ENCODE measurements around the gene ARHGAP23.

The ARHGAP23 gene

GRCh38 chr17:38458521-38458920 lies 30.3 kb downstream of the ARHGAP23 start:
- no peak for DNase-seq (ENCODE audit: low spot score)
- no peak overlapping the region for H3K4me3 ChIP-seq (ENCODE audit: severe bottlenecking)
- H3K9me3 ChIP-seq (ENCODE audit: severe bottlenecking): no peaks in the 10 kb centered on the region
- TF ChIP-seq, protein P1, sequence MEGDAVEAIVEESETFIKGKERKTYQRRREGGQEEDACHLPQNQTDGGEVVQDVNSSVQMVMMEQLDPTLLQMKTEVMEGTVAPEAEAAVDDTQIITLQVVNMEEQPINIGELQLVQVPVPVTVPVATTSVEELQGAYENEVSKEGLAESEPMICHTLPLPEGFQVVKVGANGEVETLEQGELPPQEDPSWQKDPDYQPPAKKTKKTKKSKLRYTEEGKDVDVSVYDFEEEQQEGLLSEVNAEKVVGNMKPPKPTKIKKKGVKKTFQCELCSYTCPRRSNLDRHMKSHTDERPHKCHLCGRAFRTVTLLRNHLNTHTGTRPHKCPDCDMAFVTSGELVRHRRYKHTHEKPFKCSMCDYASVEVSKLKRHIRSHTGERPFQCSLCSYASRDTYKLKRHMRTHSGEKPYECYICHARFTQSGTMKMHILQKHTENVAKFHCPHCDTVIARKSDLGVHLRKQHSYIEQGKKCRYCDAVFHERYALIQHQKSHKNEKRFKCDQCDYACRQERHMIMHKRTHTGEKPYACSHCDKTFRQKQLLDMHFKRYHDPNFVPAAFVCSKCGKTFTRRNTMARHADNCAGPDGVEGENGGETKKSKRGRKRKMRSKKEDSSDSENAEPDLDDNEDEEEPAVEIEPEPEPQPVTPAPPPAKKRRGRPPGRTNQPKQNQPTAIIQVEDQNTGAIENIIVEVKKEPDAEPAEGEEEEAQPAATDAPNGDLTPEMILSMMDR (IDR thresholded peaks at IDR 0.05; ENCODE audit: poor library complexity, severe bottlenecking): no peak
- peaks cover 73% of the 10 kb centered on the region for H3K36me3 ChIP-seq (ENCODE audit: low read depth)
- H3K27me3 ChIP-seq (ENCODE audit: insufficient read depth, poor library complexity, severe bottlenecking): no peaks in the 10 kb centered on the region
- peaks cover 15% of the 10 kb centered on the region for H3K4me1 ChIP-seq (ENCODE audit: insufficient read depth, poor library complexity, severe bottlenecking)
- H3K27ac ChIP-seq (ENCODE audit: poor library complexity, severe bottlenecking): no peak overlapping the region
- no peak for ATAC-seq (ENCODE audit: low read depth)

DNA sequence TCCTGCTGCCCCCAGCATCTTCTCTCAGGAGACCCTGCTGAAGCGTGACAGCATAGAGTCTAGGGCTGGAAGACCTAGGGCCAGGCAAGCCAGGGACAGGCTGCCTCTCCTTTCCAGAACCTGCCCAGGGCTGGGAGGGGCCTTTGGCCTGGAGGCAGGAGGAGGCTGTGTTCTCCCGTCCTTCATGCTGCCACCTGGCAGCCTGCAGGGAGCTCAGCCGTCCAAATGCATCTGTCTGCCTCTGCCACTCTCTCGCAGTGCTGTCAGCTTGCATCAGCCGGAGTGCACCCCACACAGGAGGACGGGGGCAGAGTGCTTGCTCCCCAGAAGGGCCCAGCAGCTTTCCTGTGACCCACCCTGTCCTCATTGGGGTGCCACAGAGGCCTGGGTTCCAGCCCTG lies 31.3 kb downstream of the ARHGAP23 start:
- Histone ChIP-seq H3K36me3 (ENCODE audit: low read depth) (peaks cover 83% of the 10 kb centered on the region), H3K4me1 (ENCODE audit: insufficient read depth, poor library complexity, severe bottlenecking) (peaks cover 23% of the 10 kb centered on the region), H3K4me3 (ENCODE audit: severe bottlenecking) (no peak overlapping the region), H3K27me3 (ENCODE audit: insufficient read depth, poor library complexity, severe bottlenecking) (no peaks in the 10 kb centered on the region), H3K9me3 (ENCODE audit: severe bottlenecking) (no peaks in the 10 kb centered on the region), H3K27ac (ENCODE audit: poor library complexity, severe bottlenecking) (no peak overlapping the region)
- no peak for DNase-seq (ENCODE audit: low spot score)
- no peak for ATAC-seq (ENCODE audit: low read depth)
- TF ChIP-seq, protein P1 (IDR thresholded peaks at IDR 0.05; ENCODE audit: poor library complexity, severe bottlenecking): no peak

DNA sequence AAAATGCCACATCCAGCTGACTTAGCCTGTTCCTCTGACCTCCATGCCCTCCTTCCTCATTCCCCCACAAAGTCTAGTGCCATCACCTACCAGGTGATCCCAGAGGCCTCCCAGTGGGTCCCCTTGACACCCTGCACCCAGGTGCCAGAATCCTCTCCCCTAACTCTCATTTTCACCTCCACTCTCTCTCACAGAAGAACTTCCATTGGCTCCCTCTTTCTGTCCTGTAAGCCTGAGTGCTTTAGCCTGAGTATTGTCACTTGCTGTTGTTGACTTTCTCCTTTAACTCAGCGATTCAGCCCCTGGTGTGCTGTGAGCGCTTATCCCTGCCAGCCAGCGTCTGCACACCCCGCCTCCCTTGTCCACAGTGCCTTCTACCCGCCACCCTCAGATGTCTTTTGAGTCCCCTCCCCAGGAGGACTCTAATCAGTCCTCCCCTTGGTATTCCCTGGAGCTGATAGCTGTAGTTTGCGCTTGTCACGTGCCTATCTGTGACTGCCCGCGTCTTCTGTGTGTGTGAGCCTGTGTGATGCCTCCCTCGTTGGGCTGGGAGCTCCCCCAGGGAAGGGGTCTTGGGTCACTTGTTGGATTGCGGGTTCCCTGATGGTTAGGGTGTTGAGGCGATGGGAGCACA lies 31.9 kb downstream of the ARHGAP23 start:
- no peak overlapping the region for H3K27ac ChIP-seq (ENCODE audit: poor library complexity, severe bottlenecking)
- H3K36me3 ChIP-seq (ENCODE audit: low read depth): peaks cover 84% of the 10 kb centered on the region

DNA sequence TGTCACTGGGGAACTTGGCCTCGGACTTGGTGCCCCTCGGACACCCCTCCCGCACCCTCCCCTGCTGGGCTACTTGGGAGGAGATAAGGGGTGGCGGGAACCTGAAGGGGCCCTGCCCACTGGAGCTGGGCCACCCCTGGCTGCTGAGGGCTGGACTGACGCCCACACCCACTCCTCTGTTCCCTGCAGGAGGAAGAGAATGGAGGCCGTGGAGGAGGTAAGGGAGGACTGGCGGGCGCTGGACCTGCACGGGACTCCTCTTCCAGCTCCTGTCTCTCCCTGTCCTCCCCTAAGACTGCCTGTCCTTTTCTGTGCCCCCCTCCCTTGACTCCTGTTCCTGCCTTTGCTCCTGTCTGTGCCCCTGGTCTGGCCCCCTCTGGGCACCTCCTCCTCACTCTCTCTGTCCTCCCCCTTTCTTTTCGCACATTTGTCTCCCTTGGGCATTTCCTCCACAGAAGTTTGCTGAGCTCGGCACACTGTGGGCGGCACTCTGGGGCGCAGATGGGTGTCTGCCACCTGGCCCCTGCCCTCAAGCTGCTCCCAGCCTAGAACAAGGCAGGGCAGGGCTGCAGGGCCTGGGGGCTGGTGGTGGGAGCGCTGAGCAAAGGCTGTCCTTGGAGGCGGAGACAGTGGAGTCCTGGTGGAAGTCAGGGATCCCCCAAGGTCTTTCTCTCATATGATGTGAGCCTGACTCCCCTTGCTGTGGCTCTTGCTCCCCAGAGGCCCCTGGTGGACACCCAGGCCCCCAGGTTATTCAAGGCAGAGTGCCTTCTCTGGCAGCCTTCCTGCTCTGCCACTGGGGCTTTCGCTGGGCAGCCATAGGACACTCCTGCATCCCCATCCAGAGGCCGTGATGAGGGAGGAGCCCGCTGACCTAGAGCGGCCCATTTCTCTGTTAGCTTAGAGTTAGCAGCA lies 32.7 kb downstream of the ARHGAP23 start:
- Histone ChIP-seq H3K4me1 (ENCODE audit: insufficient read depth, poor library complexity, severe bottlenecking) (peaks cover 18% of the 10 kb centered on the region), H3K27ac (ENCODE audit: poor library complexity, severe bottlenecking) (no peak overlapping the region), H3K9me3 (ENCODE audit: severe bottlenecking) (no peaks in the 10 kb centered on the region), H3K27me3 (ENCODE audit: insufficient read depth, poor library complexity, severe bottlenecking) (no peaks in the 10 kb centered on the region), H3K4me3 (ENCODE audit: severe bottlenecking) (no peak overlapping the region), H3K36me3 (ENCODE audit: low read depth) (peaks cover 90% of the 10 kb centered on the region)
- TF ChIP-seq, protein P1 (IDR thresholded peaks at IDR 0.05; ENCODE audit: poor library complexity, severe bottlenecking): no peak
- DNase-seq (ENCODE audit: low spot score) (no peak), ATAC-seq (ENCODE audit: low read depth) (no peak)

More for the DNA sequence above, 31.9 kb downstream of the ARHGAP23 start:
- H3K27me3 ChIP-seq (ENCODE audit: insufficient read depth, poor library complexity, severe bottlenecking): no peaks in the 10 kb centered on the region
- DNase-seq (ENCODE audit: low spot score) (no peak), ATAC-seq (ENCODE audit: low read depth) (no peak)
- TF ChIP-seq, protein P1 (IDR thresholded peaks at IDR 0.05; ENCODE audit: poor library complexity, severe bottlenecking): no peak
- H3K4me1 ChIP-seq (ENCODE audit: insufficient read depth, poor library complexity, severe bottlenecking): peaks cover 18% of the 10 kb centered on the region
- H3K4me3 ChIP-seq (ENCODE audit: severe bottlenecking): no peak overlapping the region
- no peaks in the 10 kb centered on the region for H3K9me3 ChIP-seq (ENCODE audit: severe bottlenecking)
